ENCODE data around the gene DIAPH3. TPM values are rescaled to one million over a fixed set of nuclear protein-coding genes. Genes with fewer than 3 reads are reported as not detected.

Gene DIAPH3
- total and polyA plus RNA-seq, 2 of the 8 experiments (the other 6 are each of a cell fraction or from before 2014, with no cell fraction given) = 8.0 to 30.8 TPM

GRCh38 chr13:60043262-60043661, 120.5 kb downstream of the DIAPH3 start:
- no peak overlapping the region for H3K4me3 ChIP-seq (ENCODE audit: extremely low read depth in 1 of 4, insufficient read depth in 2 of 4, low read depth in 3 of 4, low read length in 4 of 4)
- H3K4me1 ChIP-seq (replicated peaks in 1 of 4; ENCODE audit: control insufficient read depth in 3 of 4, insufficient read depth in 4 of 4, low read length in 3 of 4) = no peaks in the 10 kb centered on the region; a peak in 1 of 7 replicates
- 79% methylated on average over 2 of the region's 2 CpGs; no CpG with 5 or more reads in 1 of the 2 experiments for WGBS, 2 experiments (ENCODE audit: extremely low coverage in 1 of 2, insufficient coverage in 1 of 2, insufficient read length in 1 of 2, insufficient replicate concordance in 2 of 2, low coverage in 1 of 2, low lambda C conversion rate in 2 of 2, missing lambda C conversion rate in 1 of 2)
- H4K20me1 ChIP-seq (replicated peaks in 1 of 2; ENCODE audit: control insufficient read depth in 1 of 2, insufficient read depth in 2 of 2, low read length in 2 of 2) = no peaks in the 10 kb centered on the region
- H2AFZ ChIP-seq (ENCODE audit: low read length) = no peak overlapping the region
- no peaks in the 10 kb centered on the region for H3K79me1 ChIP-seq (ENCODE audit: low read depth, low read length)
- FAIRE-seq (no peak), DNase-seq (ENCODE audit: low read depth in 1 of 2, low spot score in 2 of 2) (no peak)
- POLR2A ChIA-PET (ENCODE audit: partially characterized antibody) = no interaction called here
- H3K27me3 ChIP-seq (replicated peaks in 1 of 4; ENCODE audit: control insufficient read depth in 3 of 4, extremely low read depth in 1 of 4, insufficient read depth in 3 of 4, low read length in 3 of 4) = no peaks in the 10 kb centered on the region
- H3K18ac ChIP-seq (ENCODE audit: extremely low read depth, low read length) = no peak overlapping the region
- H3K14ac ChIP-seq (ENCODE audit: insufficient read length) = no peak overlapping the region
- no peak overlapping the region for H2BK12ac ChIP-seq (ENCODE audit: low read depth, low read length)
- H3K79me2 ChIP-seq (ENCODE audit: control insufficient read depth in 1 of 2, insufficient read depth in 2 of 2, low read length in 2 of 2) = no peaks in the 10 kb centered on the region
- H3K23me2 ChIP-seq (ENCODE audit: low read depth, low read length) = no peaks in the 10 kb centered on the region
- no peak overlapping the region for H2BK15ac ChIP-seq (ENCODE audit: low read length)
- no peak for TF ChIP-seq CTBP2 (IDR thresholded peaks at IDR 0.05; ENCODE audit: borderline replicate concordance, insufficient read depth, insufficient read length, low read length)
- TF ChIP-seq YY1 (IDR thresholded peaks at IDR 0.05; ENCODE audit: low read depth, low read length) = no peak
- TF ChIP-seq JUND (IDR thresholded peaks at IDR 0.05; ENCODE audit: low read length) = no peak
- H2BK5ac ChIP-seq (ENCODE audit: low read depth, low read length) = no peak overlapping the region
- no peak overlapping the region for H2BK120ac ChIP-seq (replicated peaks; ENCODE audit: low read depth, low read length)
- no peak overlapping the region for H4K91ac ChIP-seq (replicated peaks; ENCODE audit: insufficient read length, low read length)
- no peak overlapping the region for H2AK5ac ChIP-seq (ENCODE audit: low read depth, low read length)
- no peak overlapping the region for H3K56ac ChIP-seq (replicated peaks; ENCODE audit: insufficient read length, low read depth, low read length)
- no peak overlapping the region for H3K9ac ChIP-seq (replicated peaks in 1 of 4; ENCODE audit: extremely low read depth in 1 of 4, low read depth in 3 of 4, low read length in 3 of 4)
- H3K23ac ChIP-seq (ENCODE audit: insufficient read length) = no peak overlapping the region
- H3K4ac ChIP-seq (replicated peaks; ENCODE audit: insufficient read length, low read depth, low read length) = no peak overlapping the region
- no peak overlapping the region for H4K8ac ChIP-seq (ENCODE audit: extremely low read depth, insufficient read depth, low read length)
- no peak overlapping the region for H3K27ac ChIP-seq (ENCODE audit: low read depth, low read length)
- H3K4me2 ChIP-seq (ENCODE audit: insufficient read depth in 1 of 2, low read depth in 2 of 2, low read length in 2 of 2) = no peak overlapping the region
- CTCF ChIA-PET (ENCODE audit: partially characterized antibody) = no interaction called here
- no peaks in the 10 kb centered on the region for H3K36me3 ChIP-seq (ENCODE audit: control insufficient read depth in 2 of 4, insufficient read depth in 4 of 4, low read length in 3 of 4)
- H4K5ac ChIP-seq (ENCODE audit: insufficient read length, low read depth, low read length) = no peak overlapping the region
- no peak overlapping the region for H2BK20ac ChIP-seq (ENCODE audit: low read length)
- H3K9me3 ChIP-seq (ENCODE audit: insufficient read depth in 2 of 2, low read depth in 1 of 2, low read length in 1 of 2) = no peaks in the 10 kb centered on the region

All from H1 (cell line).